Measurements from ENCODE around the gene UBE2O.

The UBE2O gene

GRCh38 chr17:76433693-76434092 is 19.3 kb downstream of the UBE2O start:
- POLR2A ChIA-PET: no interaction called here
- Histone ChIP-seq H3K4me3 (ENCODE audit: low read depth, low read length) (no peak overlapping the region), H3K4me1 (ENCODE audit: control insufficient read depth, insufficient read depth, low read length) (peaks cover 14% of the 10 kb centered on the region), H3K36me3 (ENCODE audit: control insufficient read depth in 2 of 2, insufficient read depth in 1 of 2, low read length in 2 of 2) (peaks cover 0 to 9% of the 10 kb centered on the region in 2 experiments; a peak in 1 of 3 replicates), H3K27ac (ENCODE audit: extremely low read depth, low read depth, low read length) (no peak overlapping the region), H3K9me3 (ENCODE audit: control insufficient read depth, insufficient read depth, low read depth, low read length) (no peaks in the 10 kb centered on the region)
- TF ChIP-seq KLF10 (tag by site-specific recombination; IDR thresholded peaks at IDR 0.05) (no peak), ZNF830 (tag by site-specific recombination; IDR thresholded peaks at IDR 0.05; ENCODE audit: low read depth) (no peak), ZNF24 (tag by site-specific recombination; IDR thresholded peaks at IDR 0.05) (no peak)
- CTCF ChIA-PET: no interaction called here

GRCh38 chr17:76432712-76433336 is 20.1 kb downstream of the UBE2O start:
- Histone ChIP-seq H3K4me3 (ENCODE audit: low read depth, low read length) (no peak overlapping the region), H3K36me3 (ENCODE audit: control insufficient read depth in 2 of 2, insufficient read depth in 1 of 2, low read length in 2 of 2) (peaks cover 0 to 9% of the 10 kb centered on the region in 2 experiments; a peak in 1 of 3 replicates), H3K27ac (ENCODE audit: extremely low read depth, low read depth, low read length) (no peak overlapping the region), H3K4me1 (ENCODE audit: control insufficient read depth, insufficient read depth, low read length) (peaks cover 5% of the 10 kb centered on the region), H3K9me3 (ENCODE audit: control insufficient read depth, insufficient read depth, low read depth, low read length) (no peaks in the 10 kb centered on the region)
- TF ChIP-seq ZNF768 (tag by site-specific recombination; IDR thresholded peaks at IDR 0.05) (no peak), ZNF785 (tag by site-specific recombination; IDR thresholded peaks at IDR 0.05) (no peak), ZNF311 (tag by site-specific recombination; IDR thresholded peaks at IDR 0.05; ENCODE audit: borderline replicate concordance) (no peak), PRDM2 (tag by site-specific recombination; IDR thresholded peaks at IDR 0.05; ENCODE audit: borderline replicate concordance) (no peak), ZNF670 (tag by site-specific recombination; IDR thresholded peaks at IDR 0.05; ENCODE audit: low read depth) (no peak), ZNF302 (tag by site-specific recombination; IDR thresholded peaks at IDR 0.05; ENCODE audit: low read depth) (no peak), YY2 (tag by site-specific recombination; IDR thresholded peaks at IDR 0.05) (no peak), ZNF692 (tag by site-specific recombination; IDR thresholded peaks at IDR 0.05) (no peak), ZNF571 (tag by site-specific recombination; IDR thresholded peaks at IDR 0.05) (no peak), ZNF366 (tag by site-specific recombination; conservative IDR thresholded peaks at IDR 0.05) (no peak), BCL11B (tag by site-specific recombination; IDR thresholded peaks at IDR 0.05; ENCODE audit: low read depth) (no peak), ZNF548 (tag by site-specific recombination; IDR thresholded peaks at IDR 0.05) (no peak), ZNF514 (tag by site-specific recombination; IDR thresholded peaks at IDR 0.05) (no peak), ZNF600 (tag by site-specific recombination; IDR thresholded peaks at IDR 0.05) (no peak), ZNF112 (tag by site-specific recombination; IDR thresholded peaks at IDR 0.05) (no peak), KLF16 (tag by site-specific recombination; IDR thresholded peaks at IDR 0.05) (no peak), SETDB1 (IDR thresholded peaks at IDR 0.05; ENCODE audit: insufficient read length, low read length) (no peak), CTCF (tag by site-specific recombination; IDR thresholded peaks at IDR 0.05) (no peak), GLIS2 (tag by site-specific recombination; IDR thresholded peaks at IDR 0.05) (no peak)
- ChIA-PET POLR2A (no interaction called here), CTCF (no interaction called here)
